ENCODE results near the gene PSMD1. TPM values are rescaled to one million over a fixed set of nuclear protein-coding genes. Genes with fewer than 3 reads are reported as not detected.
A peak's percentile ranks its signal among the peaks of the same experiment; 100 is the strongest.
"Not testable (repeated sequence)": the region's sequence is repeated elsewhere in the genome, so short reads cannot be mapped to it uniquely, and the experiment has no call there.

Gene PSMD1
- total and polyA plus RNA-seq, 5 donors: 35.6 to 88.6 (median 80.3) TPM

GRCh38 chr2:231134910-231135655 is 78.4 kb downstream of the PSMD1 start:
- intact Hi-C loops (cut with DNase I): loop anchor here in 1 of 4 donors (5.0 kb wide), 1 partner anchor 37 kb away; no protein-coding TSS in a partner anchor
- Histone ChIP-seq H3K27me3 (ENCODE audit: control insufficient read depth, insufficient read depth) (no peaks in the 10 kb centered on the region), H3K4me1 (ENCODE audit: control insufficient read depth, insufficient read depth, low read length) (peaks cover 2% of the 10 kb centered on the region), H3K4me3 (ENCODE audit: low read length) (no peak overlapping the region), H3K27ac (ENCODE audit: low read length) (no peak overlapping the region), H3K9me3 (ENCODE audit: control insufficient read depth, low read length) (no peaks in the 10 kb centered on the region)
- no peak for DNase-seq
- 99% methylated on average over 1 of the region's 1 CpG for WGBS
- no peak for ATAC-seq

GRCh38 chr2:231138699-231139098 is 82.0 kb downstream of the PSMD1 start:
- no peaks in the 10 kb centered on the region for H3K9me3 ChIP-seq (ENCODE audit: control insufficient read depth, low read length)
- H3K27me3 ChIP-seq (ENCODE audit: control insufficient read depth, insufficient read depth): no peaks in the 10 kb centered on the region
- H3K4me3 ChIP-seq (ENCODE audit: low read length): no peak overlapping the region
- intact Hi-C loops (cut with DNase I): no loop called here
- WGBS: 72% methylated on average over 8 of the region's 8 CpGs
- H3K27ac ChIP-seq (ENCODE audit: low read length): no peak overlapping the region
- ATAC-seq (peak in 1 of 2 donors; percentile 72), DNase-seq (no peak)
- H3K4me1 ChIP-seq (ENCODE audit: control insufficient read depth, insufficient read depth, low read length): no peaks in the 10 kb centered on the region

GRCh38 chr2:231139796-231140195 is 83.1 kb downstream of the PSMD1 start:
- H3K9me3 ChIP-seq (ENCODE audit: control insufficient read depth, low read length): no peaks in the 10 kb centered on the region
- H3K4me3 ChIP-seq (ENCODE audit: low read length): no peak overlapping the region
- H3K27ac ChIP-seq (ENCODE audit: low read length): no peak overlapping the region
- H3K27me3 ChIP-seq (ENCODE audit: control insufficient read depth, insufficient read depth): no peaks in the 10 kb centered on the region
- no peak for ATAC-seq
- no peaks in the 10 kb centered on the region for H3K4me1 ChIP-seq (ENCODE audit: control insufficient read depth, insufficient read depth, low read length)
- no peak for DNase-seq
- intact Hi-C loops (cut with DNase I): no loop called here

DNA sequence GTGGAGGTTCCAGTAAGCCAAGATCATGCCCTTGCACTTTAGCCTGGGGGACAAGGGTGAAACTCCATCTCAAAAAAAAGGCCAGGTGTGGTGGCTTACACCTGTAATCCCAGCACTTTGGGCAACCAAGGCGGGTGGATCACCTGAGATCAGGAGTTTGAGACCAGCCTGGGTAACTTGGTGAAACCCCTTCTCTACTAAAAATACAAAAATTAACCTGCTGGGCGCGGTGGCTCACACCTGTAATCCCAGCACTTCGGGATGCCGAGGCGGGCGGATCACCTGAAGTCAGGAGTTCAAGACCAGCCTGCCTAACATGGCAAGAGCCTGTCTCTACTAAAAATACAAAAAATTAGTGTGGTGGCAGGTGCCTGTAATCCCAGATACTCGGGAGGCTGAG is 84.1 kb downstream of the PSMD1 start:
- H3K27ac ChIP-seq (ENCODE audit: low read length); ATAC-seq; H3K4me1 ChIP-seq (ENCODE audit: control insufficient read depth, insufficient read depth, low read length); H3K27me3 ChIP-seq (ENCODE audit: control insufficient read depth, insufficient read depth); H3K4me3 ChIP-seq (ENCODE audit: low read length); H3K9me3 ChIP-seq (ENCODE audit: control insufficient read depth, low read length); DNase-seq; intact Hi-C loops (cut with DNase I): not testable (repeated sequence)
- 97% methylated on average over 8 of the region's 8 CpGs for WGBS

GRCh38 chr2:231144896-231145295 is 88.2 kb downstream of the PSMD1 start:
- ATAC-seq (no peak), DNase-seq (no peak)
- no peaks in the 10 kb centered on the region for H3K4me1 ChIP-seq (ENCODE audit: control insufficient read depth, insufficient read depth, low read length)
- no peaks in the 10 kb centered on the region for H3K27me3 ChIP-seq (ENCODE audit: control insufficient read depth, insufficient read depth)
- H3K9me3 ChIP-seq (ENCODE audit: control insufficient read depth, low read length): no peaks in the 10 kb centered on the region
- 96% methylated on average over 6 of the region's 6 CpGs for WGBS
- intact Hi-C loops (cut with DNase I): no loop called here
- H3K4me3 ChIP-seq (ENCODE audit: low read length): no peak overlapping the region
- H3K27ac ChIP-seq (ENCODE audit: low read length): no peak overlapping the region

- no peaks in the 10 kb centered on the region for H3K9me3 ChIP-seq (ENCODE audit: control insufficient read depth, low read length)
- intact Hi-C loops (cut with DNase I): no loop called here
- H3K4me3 ChIP-seq (ENCODE audit: low read length): no peak overlapping the region
- H3K4me1 ChIP-seq (ENCODE audit: control insufficient read depth, insufficient read depth, low read length): no peaks in the 10 kb centered on the region
- H3K27me3 ChIP-seq (ENCODE audit: control insufficient read depth, insufficient read depth): no peaks in the 10 kb centered on the region
- no peak overlapping the region for H3K27ac ChIP-seq (ENCODE audit: low read length)
- DNase-seq (no peak), ATAC-seq (no peak)
- WGBS: 91% methylated on average over 2 of the region's 2 CpGs
Measured at GRCh38 chr2:231146665-231147064, 90.0 kb downstream of the PSMD1 start.

DNA sequence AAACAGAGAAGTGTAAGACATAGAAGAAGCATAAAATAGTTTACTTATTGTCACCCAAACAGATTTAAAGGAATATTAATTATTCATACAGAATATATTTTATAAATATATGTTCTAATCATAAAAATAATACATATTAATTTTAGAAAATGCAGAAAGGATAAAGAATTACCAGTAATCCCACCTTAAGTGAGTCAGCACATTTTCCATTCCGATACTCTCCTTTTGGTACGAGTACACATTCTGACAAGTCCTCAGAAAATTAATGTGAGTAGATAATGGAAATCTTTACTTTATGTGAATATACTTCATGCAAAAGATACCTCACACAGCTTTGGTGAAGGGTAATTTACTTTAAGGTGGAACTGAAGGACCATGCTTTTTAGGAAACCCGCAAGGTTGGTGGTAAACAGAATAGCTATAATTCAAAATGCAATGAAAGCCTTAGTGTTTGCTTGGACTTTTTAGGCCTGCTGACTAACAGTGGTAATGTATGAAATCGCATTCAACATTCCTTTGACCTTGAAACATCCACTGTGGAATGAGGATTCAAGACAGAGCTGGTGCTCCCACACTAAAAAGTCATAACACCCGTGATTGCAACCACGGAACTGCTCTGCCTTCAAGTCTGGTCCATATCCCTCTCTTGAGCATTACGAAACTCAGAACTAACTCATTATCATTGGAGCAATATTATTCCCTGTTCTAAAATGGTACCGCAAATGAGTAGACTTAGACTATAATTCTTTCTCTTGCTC is 96.3 kb downstream of the PSMD1 start:
- DNase-seq: no peak
- Histone ChIP-seq H3K4me3 (ENCODE audit: low read length) (no peak overlapping the region), H3K27ac (ENCODE audit: low read length) (no peak overlapping the region), H3K4me1 (ENCODE audit: control insufficient read depth, insufficient read depth, low read length) (no peaks in the 10 kb centered on the region), H3K27me3 (ENCODE audit: control insufficient read depth, insufficient read depth) (no peaks in the 10 kb centered on the region), H3K9me3 (ENCODE audit: control insufficient read depth, low read length) (no peaks in the 10 kb centered on the region)
- ATAC-seq: no peak
- WGBS: 92% methylated on average over 8 of the region's 8 CpGs
- intact Hi-C loops (cut with DNase I): no loop called here

- H3K27me3 ChIP-seq (ENCODE audit: control insufficient read depth, insufficient read depth): no peaks in the 10 kb centered on the region
- ATAC-seq (no peak), DNase-seq (no peak)
- H3K27ac ChIP-seq (ENCODE audit: low read length): no peak overlapping the region
- intact Hi-C loops (cut with DNase I): no loop called here
- H3K4me3 ChIP-seq (ENCODE audit: low read length): no peak overlapping the region
- H3K4me1 ChIP-seq (ENCODE audit: control insufficient read depth, insufficient read depth, low read length): peaks cover 2% of the 10 kb centered on the region
- H3K9me3 ChIP-seq (ENCODE audit: control insufficient read depth, low read length): no peaks in the 10 kb centered on the region
Measured at GRCh38 chr2:231159306-231159705, 102.6 kb downstream of the PSMD1 start.

- intact Hi-C loops (cut with DNase I): no loop called here
- no peak for ATAC-seq
- H3K9me3 ChIP-seq (ENCODE audit: control insufficient read depth, low read length): no peaks in the 10 kb centered on the region
- DNase-seq: no peak
- peaks cover 2% of the 10 kb centered on the region for H3K4me1 ChIP-seq (ENCODE audit: control insufficient read depth, insufficient read depth, low read length)
- no peaks in the 10 kb centered on the region for H3K27me3 ChIP-seq (ENCODE audit: control insufficient read depth, insufficient read depth)
- no peak overlapping the region for H3K27ac ChIP-seq (ENCODE audit: low read length)
- 97% methylated on average over 5 of the region's 5 CpGs for WGBS
- no peak overlapping the region for H3K4me3 ChIP-seq (ENCODE audit: low read length)
Measured at GRCh38 chr2:231160701-231161100, 104.0 kb downstream of the PSMD1 start.

- Histone ChIP-seq H3K4me3 (ENCODE audit: low read length) (no peak overlapping the region), H3K9me3 (ENCODE audit: control insufficient read depth, low read length) (no peaks in the 10 kb centered on the region), H3K27me3 (ENCODE audit: control insufficient read depth, insufficient read depth) (no peaks in the 10 kb centered on the region), H3K4me1 (ENCODE audit: control insufficient read depth, insufficient read depth, low read length) (peaks cover 2% of the 10 kb centered on the region), H3K27ac (ENCODE audit: low read length) (no peak overlapping the region)
- DNase-seq (no peak), ATAC-seq (no peak)
- intact Hi-C loops (cut with DNase I): no loop called here
- WGBS: 76% methylated on average over 7 of the region's 7 CpGs
Measured at GRCh38 chr2:231161252-231161839, 104.7 kb downstream of the PSMD1 start.

DNA sequence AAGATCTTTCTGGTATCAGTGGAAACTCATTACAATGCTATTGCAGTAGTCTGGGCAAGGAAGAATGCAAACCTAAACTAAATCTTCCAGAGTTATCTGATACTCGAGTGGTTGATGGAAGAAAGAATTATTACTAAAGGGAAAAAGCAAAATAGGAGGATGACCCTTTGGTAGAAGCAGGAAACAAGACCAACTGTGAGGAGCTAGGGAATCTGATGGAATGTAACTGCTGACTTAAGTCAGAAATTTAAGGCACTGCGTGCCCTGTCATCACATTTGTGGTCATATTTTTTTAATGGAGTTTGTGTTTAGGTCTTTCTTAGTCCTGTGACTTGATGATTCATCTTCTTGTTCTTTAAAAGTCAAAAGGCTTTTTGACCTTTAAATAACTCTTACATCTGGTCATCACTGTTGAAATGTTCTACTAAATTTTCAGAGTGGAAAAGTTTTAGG is 105.2 kb downstream of the PSMD1 start:
- 58% methylated on average over 2 of the region's 2 CpGs for WGBS
- Histone ChIP-seq H3K9me3 (ENCODE audit: control insufficient read depth, low read length) (no peaks in the 10 kb centered on the region), H3K27ac (ENCODE audit: low read length) (no peak overlapping the region), H3K4me3 (ENCODE audit: low read length) (no peak overlapping the region), H3K27me3 (ENCODE audit: control insufficient read depth, insufficient read depth) (no peaks in the 10 kb centered on the region), H3K4me1 (ENCODE audit: control insufficient read depth, insufficient read depth, low read length) (peaks cover 2% of the 10 kb centered on the region)
- intact Hi-C loops (cut with DNase I): no loop called here
- DNase-seq (no peak), ATAC-seq (peak in 1 of 2 donors; percentile 69)
